Measurements from ENCODE around the gene SOX5. TPM values are rescaled to one million over a fixed set of nuclear protein-coding genes. Genes with fewer than 3 reads are reported as not detected.
"Not testable (repeated sequence)": the region's sequence is repeated elsewhere in the genome, so short reads cannot be mapped to it uniquely, and the experiment has no call there.

The SOX5 gene
- total RNA-seq, 1 donor from 2014 or later, result 0.17 TPM

GRCh38 chr12:23504641-23505399 lies 444.6 kb downstream of the SOX5 start:
- TF ChIP-seq, protein P1, sequence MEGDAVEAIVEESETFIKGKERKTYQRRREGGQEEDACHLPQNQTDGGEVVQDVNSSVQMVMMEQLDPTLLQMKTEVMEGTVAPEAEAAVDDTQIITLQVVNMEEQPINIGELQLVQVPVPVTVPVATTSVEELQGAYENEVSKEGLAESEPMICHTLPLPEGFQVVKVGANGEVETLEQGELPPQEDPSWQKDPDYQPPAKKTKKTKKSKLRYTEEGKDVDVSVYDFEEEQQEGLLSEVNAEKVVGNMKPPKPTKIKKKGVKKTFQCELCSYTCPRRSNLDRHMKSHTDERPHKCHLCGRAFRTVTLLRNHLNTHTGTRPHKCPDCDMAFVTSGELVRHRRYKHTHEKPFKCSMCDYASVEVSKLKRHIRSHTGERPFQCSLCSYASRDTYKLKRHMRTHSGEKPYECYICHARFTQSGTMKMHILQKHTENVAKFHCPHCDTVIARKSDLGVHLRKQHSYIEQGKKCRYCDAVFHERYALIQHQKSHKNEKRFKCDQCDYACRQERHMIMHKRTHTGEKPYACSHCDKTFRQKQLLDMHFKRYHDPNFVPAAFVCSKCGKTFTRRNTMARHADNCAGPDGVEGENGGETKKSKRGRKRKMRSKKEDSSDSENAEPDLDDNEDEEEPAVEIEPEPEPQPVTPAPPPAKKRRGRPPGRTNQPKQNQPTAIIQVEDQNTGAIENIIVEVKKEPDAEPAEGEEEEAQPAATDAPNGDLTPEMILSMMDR (conservative IDR thresholded peaks at IDR 0.05; ENCODE audit: low read depth, low read length), result no peak
- DNase-seq (ENCODE audit: low read depth), result no peak
- H3K4me3 ChIP-seq (ENCODE audit: low read depth, low read length), result no peak overlapping the region

DNA sequence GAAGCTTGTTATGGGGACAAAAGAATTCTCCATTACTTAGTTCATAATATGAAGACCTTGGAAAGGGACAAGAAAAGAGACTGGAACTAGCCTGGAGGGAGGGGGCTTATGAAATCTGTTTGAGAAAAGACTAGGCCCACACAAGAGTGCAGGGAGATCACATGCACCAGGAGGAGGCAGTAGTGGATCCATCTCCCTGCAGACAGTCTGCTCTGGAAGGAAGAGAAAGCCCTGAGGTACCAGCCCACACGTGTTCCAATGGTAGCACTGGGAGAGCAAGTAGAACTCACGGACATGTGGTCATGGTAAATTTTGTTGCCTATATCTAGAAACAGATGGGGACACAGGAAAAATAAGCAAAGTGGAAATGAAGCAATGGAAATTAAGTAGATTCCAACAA lies 445.4 kb downstream of the SOX5 start:
- DNase-seq (ENCODE audit: low read depth), result no peak
- TF ChIP-seq, protein P1 (conservative IDR thresholded peaks at IDR 0.05; ENCODE audit: low read depth, low read length), result no peak
- no peak overlapping the region for H3K4me3 ChIP-seq (ENCODE audit: low read depth, low read length)

DNA sequence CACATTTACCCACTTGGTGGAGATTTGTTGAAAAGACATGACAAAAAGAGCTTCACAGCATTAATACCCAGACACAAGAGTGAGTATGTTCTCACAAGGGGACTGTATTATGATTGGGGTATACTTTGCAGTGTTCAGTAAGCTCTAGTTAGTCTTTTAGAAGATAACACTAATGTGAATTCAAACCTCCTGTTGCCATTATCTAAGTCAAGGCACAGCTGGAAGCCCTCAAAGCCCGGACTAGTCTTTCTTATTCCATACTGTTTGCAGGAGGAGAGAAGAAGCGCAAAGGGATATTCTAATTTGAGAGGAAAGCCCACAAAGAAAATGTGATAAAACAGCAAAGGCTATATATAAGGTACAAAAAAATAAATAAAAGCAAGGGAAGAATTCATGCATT lies 445.9 kb downstream of the SOX5 start:
- TF ChIP-seq, protein P1 (conservative IDR thresholded peaks at IDR 0.05; ENCODE audit: low read depth, low read length), result no peak
- H3K4me3 ChIP-seq (ENCODE audit: low read depth, low read length), result no peak overlapping the region
- DNase-seq (ENCODE audit: low read depth), result no peak

DNA sequence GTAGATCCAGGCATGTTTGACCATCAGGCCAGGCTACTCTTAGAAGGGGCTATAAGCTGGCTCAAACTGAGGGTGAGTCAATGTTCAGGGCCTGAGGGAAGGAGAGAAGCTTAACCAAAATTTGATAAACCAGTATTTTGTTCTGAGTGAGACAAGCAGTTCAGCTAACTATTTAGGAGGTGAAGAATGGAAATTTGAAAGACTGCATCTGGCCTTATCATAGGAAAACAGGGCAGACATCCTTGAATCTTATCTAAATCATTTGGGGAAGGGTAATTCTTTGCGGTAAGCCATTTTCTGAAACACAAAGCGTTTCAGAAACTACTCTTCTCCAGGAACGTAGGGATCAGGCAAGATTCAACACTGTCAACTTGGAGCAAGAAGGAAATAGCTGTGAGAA lies 447.2 kb downstream of the SOX5 start:
- DNase-seq (ENCODE audit: low read depth), result no peak
- H3K4me3 ChIP-seq (ENCODE audit: low read depth, low read length), result no peak overlapping the region
- TF ChIP-seq, protein P1 (conservative IDR thresholded peaks at IDR 0.05; ENCODE audit: low read depth, low read length), result no peak

- TF ChIP-seq, protein P1 (conservative IDR thresholded peaks at IDR 0.05; ENCODE audit: low read depth, low read length), result no peak
- no peak for DNase-seq (ENCODE audit: low read depth)
- no peak overlapping the region for H3K4me3 ChIP-seq (ENCODE audit: low read depth, low read length)
These were observed 454.0 kb downstream of the SOX5 start for GRCh38 chr12:23495472-23495871.

DNA sequence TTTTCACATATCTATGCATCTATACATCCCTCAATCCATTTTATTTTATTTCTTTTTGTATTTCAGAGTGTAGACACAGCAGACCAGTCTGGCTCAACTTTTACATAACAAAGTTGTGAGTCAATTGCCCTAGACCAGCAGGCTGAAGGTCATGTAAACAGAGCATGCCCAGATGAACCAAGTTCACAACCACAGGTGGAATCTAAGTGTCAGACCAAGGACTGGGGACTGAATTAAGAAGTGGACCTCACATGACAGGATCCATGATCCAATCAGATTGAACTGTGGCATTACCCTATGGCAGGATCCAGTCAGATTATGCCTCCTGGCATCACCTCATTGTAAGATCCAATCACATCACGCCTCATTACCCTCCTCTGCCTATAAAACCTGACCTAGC lies 455.8 kb downstream of the SOX5 start:
- H3K4me3 ChIP-seq (ENCODE audit: low read depth, low read length), result no peak overlapping the region
- TF ChIP-seq, protein P1 (conservative IDR thresholded peaks at IDR 0.05; ENCODE audit: low read depth, low read length), result no peak
- DNase-seq (ENCODE audit: low read depth), result no peak

DNA sequence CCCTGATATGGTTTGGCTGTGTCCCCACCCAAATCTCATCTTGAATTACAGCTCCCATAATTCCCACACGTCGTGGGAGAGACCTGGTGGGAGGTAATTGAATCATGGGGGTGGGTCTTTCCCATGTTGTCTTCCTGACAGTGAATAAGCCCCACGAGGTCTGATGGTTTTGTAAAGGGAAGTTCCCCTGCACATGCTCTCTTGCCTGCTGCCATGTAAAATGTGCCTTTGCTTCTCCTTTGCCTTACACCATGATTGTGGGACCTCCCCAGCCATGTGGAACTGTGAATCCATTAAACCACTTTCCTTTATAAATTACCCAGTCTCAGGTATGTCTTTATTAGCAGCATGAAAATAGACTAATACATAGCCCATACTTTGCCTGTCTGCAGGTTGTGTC lies 458.4 kb downstream of the SOX5 start:
- not testable (repeated sequence) for DNase-seq (ENCODE audit: low read depth); H3K4me3 ChIP-seq (ENCODE audit: low read depth, low read length)
